Measurements from ENCODE around the gene SYPL1. TPM values are rescaled to one million over a fixed set of nuclear protein-coding genes. Genes with fewer than 3 reads are reported as not detected.

SYPL1 gene
- total and polyA plus RNA-seq, 9 of the 15 experiments (the other 6 are each of a cell fraction or from before 2014, with no cell fraction given), result 23.8 to 214 (median 70.2) TPM

GRCh38 chr7:106072715-106073091 lies 39.4 kb downstream of the SYPL1 start:
- ATAC-seq (no peak), DNase-seq (ENCODE audit: extremely low read depth in 1 of 4, low spot score in 3 of 4) (no peak), FAIRE-seq (no peak)
- ChIA-PET POLR2A (interaction anchor here (0.7 to 4.7 kb wide), 10 partner anchors 8 to 272 kb away, joined by 3 to 42 read pairs (median 6); partner anchors contain the start of gene SYPL1), CTCF (ENCODE audit: low intra/inter-chr PET ratio) (interaction anchor here (0.7 to 0.9 kb wide), 2 partner anchors 64 to 81 kb away, joined by 3 read pairs; no protein-coding TSS in a partner anchor)
- Histone ChIP-seq H3K36me3 (ENCODE audit: control insufficient read depth, insufficient read depth, low read length) (no peaks in the 10 kb centered on the region), H3K27me3 (ENCODE audit: control insufficient read depth in 2 of 2, insufficient read depth in 2 of 2, low read length in 2 of 2) (peaks cover 5 to 29% of the 10 kb centered on the region in 2 experiments; a peak in 3 of 5 replicates), H3K9me3 (replicated peaks; ENCODE audit: control insufficient read depth, insufficient read depth, low read depth, low read length) (no peaks in the 10 kb centered on the region), H3K4me3 (no peak overlapping the region), H3K9me1 (ENCODE audit: control insufficient read depth, insufficient read depth, low read length) (no peaks in the 10 kb centered on the region), H3K9ac (ENCODE audit: insufficient read depth in 1 of 2, low read depth in 2 of 2, low read length in 2 of 2) (no peak overlapping the region), H3K79me2 (ENCODE audit: control insufficient read depth, insufficient read depth, low read length) (no peaks in the 10 kb centered on the region), H2AFZ (ENCODE audit: low read depth, low read length) (no peak overlapping the region), H3K27ac (ENCODE audit: extremely low read depth, low read depth, low read length) (no peak overlapping the region), H3K4me1 (replicated peaks in 1 of 2; ENCODE audit: control insufficient read depth in 2 of 2, insufficient read depth in 2 of 2, low read length in 2 of 2) (peaks cover 13 to 32% of the 10 kb centered on the region in 2 experiments), H4K20me1 (replicated peaks; ENCODE audit: control insufficient read depth, insufficient read depth, low read length) (peaks cover 8% of the 10 kb centered on the region; the same call in 1 of the 2 replicates), H3K4me2 (ENCODE audit: insufficient read depth, low read length) (no peak overlapping the region)
- in situ Hi-C loops (cut with MboI) (no loop called here), intact Hi-C loops (cut with micrococcal nuclease) (no loop called here)
- no TSS peak for BruUV-seq (replicated peaks)
- WGBS (ENCODE audit: insufficient coverage, low coverage, missing lambda C conversion rate), result 26% methylated on average over 4 of the region's 4 CpGs
- TF ChIP-seq PREB (CRISPR knock-in tag; IDR thresholded peaks at IDR 0.05) (0 out of 2 replicates have a peak, but pooled peaks have one; percentile 50), GTF2E2 (tag; IDR thresholded peaks at IDR 0.05) (0 out of 2 replicates have a peak, but pooled peaks have one; percentile 52), NKRF (IDR thresholded peaks at IDR 0.05; ENCODE audit: borderline replicate concordance) (no peak), MNT (conservative IDR thresholded peaks at IDR 0.05) (no peak), SIRT6 (IDR thresholded peaks at IDR 0.05; ENCODE audit: low read depth, low read length) (no peak), NR0B1 (IDR thresholded peaks at IDR 0.05; ENCODE audit: partially characterized antibody) (no peak), NFYB (IDR thresholded peaks at IDR 0.05; ENCODE audit: extremely low read depth, insufficient read length) (no peak), SRF (CRISPR knock-in tag; IDR thresholded peaks at IDR 0.05) (no peak), U2AF1 (optimal IDR thresholded peaks at IDR 0.05; ENCODE audit: low read depth, low read length) (no peak), RBM25 (IDR thresholded peaks at IDR 0.05; ENCODE audit: low read depth, low read length, severe bottlenecking) (no peak), HBP1 (CRISPR knock-in tag; IDR thresholded peaks at IDR 0.05) (no peak), ZNF224 (CRISPR knock-in tag; IDR thresholded peaks at IDR 0.05) (no peak), FOXM1 (IDR thresholded peaks at IDR 0.05; ENCODE audit: low read depth) (no peak), FOXM1 (CRISPR knock-in tag; IDR thresholded peaks at IDR 0.05; ENCODE audit: low read depth) (no peak)

All from K562 (cell line).